Transverse colon (tissue), 4 donors: ENCODE data around the gene ARL1. TPM values are rescaled to one million over a fixed set of nuclear protein-coding genes. Genes with fewer than 3 reads are reported as not detected.
"Not testable (repeated sequence)": the region's sequence is repeated elsewhere in the genome, so short reads cannot be mapped to it uniquely, and the experiment has no call there.

ENCODE experiments used
- DNase-seq: peaks from one replicate; pipeline ENCODE4 v3.0.0-alpha.2; 2019
- H3K27ac ChIP-seq, 4 donors: fragments of 200-600 bp; sonication (generic); 2 replicates each; pipeline ENCODE4 v1.5.1; 2016 to 2018; ENCODE audit warnings: inconsistent platforms in 4 of 4
- H3K27me3 ChIP-seq: fragments of 200-600 bp; sonication (generic); 2 replicates; pipeline ENCODE4 v1.5.1; 2017; ENCODE audit warnings: inconsistent platforms
- H3K36me3 ChIP-seq, 4 donors: fragments of 200-600 bp; sonication (generic); 2 replicates each; pipeline ENCODE4 v1.5.1; 2017 to 2019; ENCODE audit warnings: inconsistent platforms in 4 of 4
- H3K4me1 ChIP-seq, 4 donors: fragments of 200-600 bp; sonication (generic); 2 replicates each; pipeline ENCODE4 v1.5.1; 2017 to 2020; ENCODE audit warnings: inconsistent platforms in 4 of 4
- H3K4me3 ChIP-seq, 4 donors: fragments of 200-600 bp; sonication (generic); 1 replicate in 1 of 4; 2 replicates in 3 of 4; pipeline versions ENCODE4 v1.5.1 to v1.6.1; 2017 to 2019; ENCODE audit warnings: inconsistent platforms in 4 of 4
- H3K9me3 ChIP-seq, 2 donors: fragments of 200-600 bp; sonication (generic); 2 replicates each; pipeline ENCODE4 v1.5.1; 2017 to 2019; ENCODE audit warnings: inconsistent platforms in 2 of 2
- EP300 ChIP-seq: sonication (generic); formaldehyde crosslinking; IDR thresholded peaks from one replicate; pipeline ENCODE4 v1.6.1; 2017; ENCODE audit warnings: antibody characterized with exemption, low read depth
- POLR2A ChIP-seq: fragments of 450-650 bp; IDR thresholded peaks from one replicate; pipeline ENCODE4 v1.6.1; 2016; ENCODE audit warnings: antibody characterized with exemption, mild to moderate bottlenecking, moderate library complexity
- POLR2AphosphoS5 ChIP-seq, 3 donors: sonication (generic); formaldehyde crosslinking; IDR thresholded peaks; one replicate each; pipeline ENCODE4 v1.6.1; 2016; ENCODE audit warnings: antibody characterized with exemption in 3 of 3
- WGBS, 2 donors: methylation state at CpG; one replicate each; pipeline ENCODE4 v1.1.5; 2018; ENCODE audit warnings: low coverage in 1 of 2; 5-methylcytosine and 5-hydroxymethylcytosine counted together
- in situ Hi-C, 4 donors: fragments of 200-750 bp; cut with MboI; loops; one replicate each; pipeline versions ENCODE4 v1.15.0 to v1.15.1; 2017; ENCODE audit warnings: low sequenced_read_pairs in 3 of 4, low pct_ligation_motif_present in 1 of 4, low pct_unique_long_range_greater_than_20kb in 1 of 4
- intact Hi-C: fragments of 100-400 bp; cut with DNase I; formaldehyde crosslinking; loops from one replicate; pipeline ENCODE4 v1.15.1; 2023; ENCODE audit warnings: low total_unique reads
- total RNA-seq, 4 donors: library from RNA; depleted of rRNA; stranded (reverse); fragments of >200 nt; gene quantifications; one replicate each; pipeline ENCODE4 v1.1.0, GENCODE V29; 2016
- TF ChIP-seq, protein P1 (sequence below), 5 experiments: fragments of 200-600 bp in 3 of 5; fragments of 450-650 bp in 2 of 5; sonication (generic) in 3 of 5; IDR thresholded peaks; 1 replicate in 2 of 5; 2 replicates in 3 of 5; pipeline ENCODE4 v1.5.1; 2016 to 2017; ENCODE audit warnings: antibody characterized with exemption in 5 of 5, inconsistent platforms in 3 of 5, mild to moderate bottlenecking in 2 of 5, moderate library complexity in 1 of 5

The ARL1 gene
- total RNA-seq, 4 donors from 2014 or later = 5.6 to 76.1 (median 42.1) TPM

DNA sequence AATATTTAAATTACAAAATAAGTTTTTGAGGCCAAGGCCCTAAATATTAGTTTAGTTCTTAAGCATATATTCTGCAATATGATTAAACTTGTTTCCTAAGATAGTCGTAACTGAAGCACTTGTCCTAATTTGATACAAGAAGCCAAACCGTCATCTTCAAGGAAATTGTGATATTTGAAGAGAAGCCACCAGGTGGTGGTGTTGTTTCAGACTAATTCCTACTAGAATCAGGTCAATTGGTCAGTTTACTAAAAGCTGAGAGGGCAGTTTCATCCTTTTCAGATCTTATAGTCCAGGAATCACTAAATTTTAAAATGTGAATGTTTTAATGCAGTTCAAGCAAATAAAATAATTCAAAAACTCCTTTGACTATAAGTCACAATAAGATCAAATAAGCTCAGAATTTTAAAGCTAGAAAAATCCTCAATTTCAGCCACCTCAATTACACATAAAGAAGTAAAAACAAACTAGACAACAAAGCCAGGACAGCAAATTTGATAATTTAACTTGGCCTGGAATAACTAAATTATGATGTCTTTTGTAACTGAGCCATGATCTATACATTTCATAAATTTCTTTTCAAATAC, 7.1 kb upstream of the ARL1 start:
- peak; percentile 19 for DNase-seq
- Histone ChIP-seq H3K4me3 (no peak overlapping the region), H3K27ac (no peak overlapping the region), H3K36me3 (no peaks in the 10 kb centered on the region), H3K9me3 (no peaks in the 10 kb centered on the region), H3K4me1 (no peaks in the 10 kb centered on the region), H3K27me3 (no peaks in the 10 kb centered on the region)
- TF ChIP-seq POLR2AphosphoS5 (IDR thresholded peaks at IDR 0.05) = no peak
- no peak for TF ChIP-seq POLR2A
- TF ChIP-seq, protein P1, sequence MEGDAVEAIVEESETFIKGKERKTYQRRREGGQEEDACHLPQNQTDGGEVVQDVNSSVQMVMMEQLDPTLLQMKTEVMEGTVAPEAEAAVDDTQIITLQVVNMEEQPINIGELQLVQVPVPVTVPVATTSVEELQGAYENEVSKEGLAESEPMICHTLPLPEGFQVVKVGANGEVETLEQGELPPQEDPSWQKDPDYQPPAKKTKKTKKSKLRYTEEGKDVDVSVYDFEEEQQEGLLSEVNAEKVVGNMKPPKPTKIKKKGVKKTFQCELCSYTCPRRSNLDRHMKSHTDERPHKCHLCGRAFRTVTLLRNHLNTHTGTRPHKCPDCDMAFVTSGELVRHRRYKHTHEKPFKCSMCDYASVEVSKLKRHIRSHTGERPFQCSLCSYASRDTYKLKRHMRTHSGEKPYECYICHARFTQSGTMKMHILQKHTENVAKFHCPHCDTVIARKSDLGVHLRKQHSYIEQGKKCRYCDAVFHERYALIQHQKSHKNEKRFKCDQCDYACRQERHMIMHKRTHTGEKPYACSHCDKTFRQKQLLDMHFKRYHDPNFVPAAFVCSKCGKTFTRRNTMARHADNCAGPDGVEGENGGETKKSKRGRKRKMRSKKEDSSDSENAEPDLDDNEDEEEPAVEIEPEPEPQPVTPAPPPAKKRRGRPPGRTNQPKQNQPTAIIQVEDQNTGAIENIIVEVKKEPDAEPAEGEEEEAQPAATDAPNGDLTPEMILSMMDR (IDR thresholded peaks at IDR 0.05) = peak; percentile 48 to 66 (median 53)
- TF ChIP-seq EP300 = no peak
- intact Hi-C loops = no loop called here
- in situ Hi-C loops = loop anchor here (10.0 to 25.0 kb wide), 4 partner anchors 348 to 423 kb away; partner anchors contain the start of gene GNPTAB (in 4 of the 4)
- WGBS, 2 donors = 0 to 5% methylated on average over 2 of the region's 2 CpGs

DNA sequence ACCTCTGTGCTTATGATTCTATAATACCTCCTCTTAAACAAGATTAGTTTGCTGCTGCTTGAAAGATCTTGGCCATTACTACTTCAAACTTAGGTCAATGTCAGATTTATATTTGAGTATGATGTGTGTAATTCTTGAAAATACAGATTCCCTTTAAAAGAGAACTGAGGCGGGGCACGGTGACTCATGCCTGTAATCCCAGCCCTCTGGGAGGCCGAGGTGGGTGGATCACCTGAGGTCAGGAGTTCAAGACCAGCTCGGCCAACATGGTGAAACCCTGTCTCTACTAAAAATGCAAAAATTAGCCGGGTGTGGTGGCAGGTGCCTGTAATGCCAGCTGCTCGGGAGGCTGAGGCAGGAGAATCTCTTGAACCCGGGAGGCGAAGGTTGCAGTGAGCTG, 2.6 kb upstream of the ARL1 start:
- DNase-seq, H3K36me3 ChIP-seq, H3K27me3 ChIP-seq, H3K27ac ChIP-seq, intact Hi-C loops, H3K9me3 ChIP-seq, H3K4me3 ChIP-seq: not testable (repeated sequence)
- H3K4me1 ChIP-seq = peaks cover 7 to 26% (median 23%) of the 10 kb centered on the region in 4 donors
- in situ Hi-C loops = loop anchor here (10.0 to 25.0 kb wide), 4 partner anchors 352 to 427 kb away; partner anchors contain the start of gene GNPTAB (in 4 of the 4)
- 78 to 80% methylated on average over 2 to 8 of the region's 8 CpGs for WGBS, 2 donors

DNA sequence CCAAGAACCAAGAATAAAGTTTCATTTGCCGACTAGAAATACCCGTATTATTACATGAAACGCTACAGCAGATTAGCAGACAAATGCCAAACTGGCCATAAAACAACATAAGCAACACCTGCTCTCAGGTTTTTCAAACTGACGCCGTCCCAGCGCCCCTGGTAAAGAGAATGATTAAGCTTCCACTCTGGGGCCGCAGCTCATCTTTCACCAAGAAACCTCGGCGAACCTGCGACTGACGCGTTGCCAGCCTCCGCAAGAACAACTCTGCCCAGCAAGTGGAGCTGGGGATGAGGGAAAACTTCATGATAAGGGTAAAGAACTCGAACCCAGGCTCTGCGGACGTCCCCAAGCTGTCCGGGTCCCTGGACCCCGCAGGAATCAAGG, 530 bp downstream of the ARL1 start:
- DNase-seq = no peak
- Histone ChIP-seq H3K4me1 (peaks cover 7 to 31% (median 23%) of the 10 kb centered on the region in 4 donors), H3K36me3 (no peaks in the 10 kb centered on the region), H3K9me3 (no peaks in the 10 kb centered on the region), H3K4me3 (peak overlapping the region; percentile 65 to 95 (median 69)), H3K27ac (peak overlapping the region; percentile 92 to 98 (median 96)), H3K27me3 (no peaks in the 10 kb centered on the region)
- no peak for TF ChIP-seq POLR2AphosphoS5 (IDR thresholded peaks at IDR 0.05)
- TF ChIP-seq, protein P1 (IDR thresholded peaks at IDR 0.05) = no peak
- TF ChIP-seq POLR2A = no peak
- no peak for TF ChIP-seq EP300
- WGBS, 2 donors = 0 to 1% methylated on average over 12 to 18 of the region's 18 CpGs
- intact Hi-C loops (no loop called here), in situ Hi-C loops (loop anchor here in 3 of 4 donors (25.0 kb wide), 2 partner anchors 355 to 430 kb away; partner anchors contain the start of gene GNPTAB (in 3 of the 3))

DNA sequence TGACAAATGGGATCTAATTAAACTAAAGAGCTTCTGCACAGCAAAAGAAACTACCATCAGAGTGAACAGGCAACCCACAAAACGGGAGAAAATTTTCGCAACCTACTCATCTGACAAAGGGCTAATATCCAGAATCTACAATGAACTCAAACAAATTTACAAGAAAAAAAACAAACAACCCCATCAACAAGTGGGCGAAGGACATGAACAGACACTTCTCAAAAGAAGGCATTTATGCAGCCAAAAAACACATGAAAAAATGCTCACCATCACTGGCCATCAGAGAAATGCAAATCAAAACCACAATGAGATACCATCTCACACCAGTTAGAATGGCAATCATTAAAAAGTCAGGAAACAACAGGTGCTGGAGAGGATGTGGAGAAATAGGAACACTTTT, 16.4 kb downstream of the ARL1 start:
- peaks cover 0 to 49% (median 16%) of the 10 kb centered on the region in 4 donors for H3K36me3 ChIP-seq
- 76 to 82% methylated on average over 3 of the region's 3 CpGs for WGBS, 2 donors
- intact Hi-C loops = not testable (repeated sequence)

DNA sequence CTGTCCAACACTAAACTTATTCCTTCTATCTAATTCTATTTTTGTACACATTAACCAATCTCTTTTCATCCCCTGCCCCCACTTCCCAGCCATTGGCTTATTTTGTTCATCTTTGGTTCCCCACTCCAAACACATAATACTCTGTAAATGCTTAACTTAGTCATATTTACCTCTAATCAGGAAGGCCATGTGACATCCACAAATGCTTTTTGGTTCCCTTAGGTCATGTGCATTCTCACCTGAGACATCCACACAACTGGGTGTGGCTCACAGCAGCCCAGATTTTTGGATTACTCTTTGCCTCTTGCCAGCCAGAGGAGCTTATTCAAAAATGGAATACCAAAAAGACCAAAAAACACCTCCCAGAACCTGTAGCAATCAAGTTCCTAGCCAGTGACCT, 28.4 kb downstream of the ARL1 start:
- no peak for TF ChIP-seq POLR2A
- no peak for TF ChIP-seq EP300
- no peak for TF ChIP-seq POLR2AphosphoS5 (IDR thresholded peaks at IDR 0.05)
- TF ChIP-seq, protein P1 (IDR thresholded peaks at IDR 0.05) = no peak
- H3K27me3 ChIP-seq = no peaks in the 10 kb centered on the region
- H3K4me3 ChIP-seq = no peak overlapping the region
- no peaks in the 10 kb centered on the region for H3K4me1 ChIP-seq
- intact Hi-C loops (no loop called here), in situ Hi-C loops (no loop called here)
- peaks cover 0 to 27% (median 12%) of the 10 kb centered on the region in 4 donors for H3K36me3 ChIP-seq
- no peak overlapping the region for H3K27ac ChIP-seq
- no peaks in the 10 kb centered on the region for H3K9me3 ChIP-seq
- DNase-seq = no peak

More for the DNA sequence above, 16.4 kb downstream of the ARL1 start:
- H3K27ac ChIP-seq, in situ Hi-C loops, H3K4me1 ChIP-seq, DNase-seq, H3K9me3 ChIP-seq, H3K27me3 ChIP-seq, H3K4me3 ChIP-seq: not testable (repeated sequence)
